Prostate gland (tissue), 2 donors: ENCODE data around the gene PRRG2. TPM values are rescaled to one million over a fixed set of nuclear protein-coding genes. Genes with fewer than 3 reads are reported as not detected.

ENCODE experiments used
- small RNA-seq, 2 donors: library from RNA; depleted of rRNA; stranded (forward); fragments of <200 nt; gene quantifications; one replicate each; pipeline ENCODE3, GENCODE V24; 2016
- total RNA-seq, 2 donors: library from RNA; depleted of rRNA; stranded (reverse); fragments of >200 nt; gene quantifications; one replicate each; pipeline ENCODE4 v1.1.0, GENCODE V29; 2016

Gene PRRG2
- total RNA-seq, 2 donors from 2014 or later, result 8.1 to 22.5 TPM

Small RNA genes lying within 50 kb of the gene (small RNA-seq; reads per million reads assigned to genes)
- 0 reads per million in 2 donors for gene RF00019

Other genes with a start within 250 kb of the PRRG2 start
- 10 to 100 TPM in 1 of 2 donors, 1 to 10 TPM in 1; 9.5 to 21.4 TPM for gene CD37, start 245.9 kb upstream of the PRRG2 start, total RNA-seq
- gene TEAD2, start 218.9 kb upstream of the PRRG2 start, total RNA-seq, result 10 to 100 TPM; 17.0 to 28.0 TPM
- 10 to 100 TPM in 1 of 2 donors, 1 to 10 TPM in 1; 1.0 to 17.8 TPM for gene DKKL1, start 217.4 kb upstream of the PRRG2 start, total RNA-seq
- gene KASH5, start 193.1 kb upstream of the PRRG2 start, total RNA-seq, result 10 to 100 TPM in 1 of 2 donors, not detected in 1; 13.1 TPM
- gene PTH2, start 157.9 kb upstream of the PRRG2 start, total RNA-seq, result not detected
- gene GFY, start 155.9 kb upstream of the PRRG2 start, total RNA-seq, result not detected
- under 1 TPM; 0.09 to 0.40 TPM for gene SLC17A7, start 139.8 kb upstream of the PRRG2 start, total RNA-seq
- gene PIH1D1, start 129.5 kb upstream of the PRRG2 start, total RNA-seq, result 100 to 1,000 TPM in 1 of 2 donors, 10 to 100 TPM in 1; 93.0 to 123 TPM
- gene ALDH16A1, start 128.1 kb upstream of the PRRG2 start, total RNA-seq, result 10 to 100 TPM; 24.3 to 42.0 TPM
- gene FLT3LG, start 107.1 kb upstream of the PRRG2 start, total RNA-seq, result 10 to 100 TPM in 1 of 2 donors, 1 to 10 TPM in 1; 2.9 to 10.7 TPM
- gene RPL13A, start 93.7 kb upstream of the PRRG2 start, total RNA-seq, result 1,000 to 10,000 TPM; 2,414 to 3,956 TPM
- gene RPS11, start 84.9 kb upstream of the PRRG2 start, total RNA-seq, result 1,000 to 10,000 TPM; 4,118 to 4,499 TPM
- gene FCGRT, start 68.7 kb upstream of the PRRG2 start, total RNA-seq, result 100 to 1,000 TPM; 140 to 153 TPM
- 10 to 100 TPM in 1 of 2 donors, 1 to 10 TPM in 1; 2.5 to 14.5 TPM for gene RCN3, start 53.3 kb upstream of the PRRG2 start, total RNA-seq
- gene NOSIP, start 760 bp upstream of the PRRG2 start, total RNA-seq, result 10 to 100 TPM; 62.9 to 91.7 TPM
- 10 to 100 TPM; 24.0 to 41.9 TPM for gene PRR12, start 9.9 kb downstream of the PRRG2 start, total RNA-seq
- gene RRAS, start 58.8 kb downstream of the PRRG2 start, total RNA-seq, result 10 to 100 TPM; 59.1 to 72.3 TPM
- gene SCAF1, start 60.9 kb downstream of the PRRG2 start, total RNA-seq, result 10 to 100 TPM; 47.9 to 80.8 TPM
- gene IRF3, start 84.5 kb downstream of the PRRG2 start, total RNA-seq, result 10 to 100 TPM; 53.4 to 58.0 TPM
- gene BCL2L12, start 84.6 kb downstream of the PRRG2 start, total RNA-seq, result 10 to 100 TPM; 11.6 to 11.7 TPM
- 100 to 1,000 TPM; 142 to 300 TPM for gene PRMT1, start 96.0 kb downstream of the PRRG2 start, total RNA-seq
- gene ADM5, start 108.3 kb downstream of the PRRG2 start, total RNA-seq, result 1 to 10 TPM in 1 of 2 donors, under 1 TPM in 1; 0.68 to 6.1 TPM
- gene CPT1C, start 109.8 kb downstream of the PRRG2 start, total RNA-seq, result 1 to 10 TPM in 1 of 2 donors, under 1 TPM in 1; 0.96 to 5.5 TPM
- gene TSKS, start 182.0 kb downstream of the PRRG2 start, total RNA-seq, result 10 to 100 TPM in 1 of 2 donors, not detected in 1; 10.6 TPM
- 100 to 1,000 TPM in 1 of 2 donors, 10 to 100 TPM in 1; 62.7 to 252 TPM for gene AP2A1, start 185.7 kb downstream of the PRRG2 start, total RNA-seq
- gene FUZ, start 232.0 kb downstream of the PRRG2 start, total RNA-seq, result 10 to 100 TPM; 39.2 to 45.4 TPM
- gene MED25, start 237.0 kb downstream of the PRRG2 start, total RNA-seq, result 100 to 1,000 TPM in 1 of 2 donors, 10 to 100 TPM in 1; 38.4 to 173 TPM